ENCODE results near the gene PGAP3. TPM values are rescaled to one million over a fixed set of nuclear protein-coding genes. Genes with fewer than 3 reads are reported as not detected.

PGAP3 gene
- total RNA-seq, 1 donor: 11.1 TPM

DNA sequence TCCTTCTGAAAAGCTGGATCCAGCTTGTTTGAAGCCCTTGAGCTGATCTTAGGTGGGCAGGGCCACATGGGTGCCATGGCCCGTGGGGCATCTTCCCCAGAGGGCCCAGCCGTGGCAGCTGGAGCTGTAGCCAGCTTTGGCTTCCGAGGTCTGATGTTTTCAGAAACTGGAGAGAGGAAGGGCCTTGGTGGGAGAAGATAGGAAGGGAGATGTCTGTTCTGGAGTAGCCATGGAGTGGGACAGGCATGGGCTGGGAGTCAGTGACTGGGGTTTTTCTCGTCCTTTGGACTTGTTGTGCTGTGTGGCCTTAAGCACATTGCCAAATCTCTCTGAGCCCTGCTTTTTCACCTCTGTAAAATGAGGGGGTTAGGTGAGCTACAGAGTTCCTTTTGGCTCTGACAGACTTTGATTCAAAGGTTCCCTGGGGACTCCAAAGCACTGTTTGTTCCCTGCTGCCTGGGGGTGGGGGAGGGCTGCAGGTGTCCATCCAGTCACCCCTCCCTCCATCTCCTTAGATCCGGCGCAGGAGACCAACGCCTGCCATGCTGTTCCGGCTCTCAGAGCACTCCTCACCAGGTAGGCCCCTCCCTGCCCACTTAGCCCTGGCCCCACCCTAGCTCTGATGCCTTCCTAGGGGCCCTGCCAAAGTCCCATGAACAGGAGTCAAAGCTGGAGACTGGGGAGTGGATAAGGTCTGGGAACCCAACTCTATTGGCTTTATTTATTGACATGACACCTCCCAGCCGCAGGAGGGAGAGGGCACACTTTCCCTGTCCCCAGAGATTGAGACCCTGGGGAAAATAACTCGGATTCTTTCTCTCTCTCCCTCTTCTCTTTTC lies 59.0 kb downstream of the PGAP3 start:
- no peak for DNase-seq (ENCODE audit: low read depth)
- TF ChIP-seq, protein P1, sequence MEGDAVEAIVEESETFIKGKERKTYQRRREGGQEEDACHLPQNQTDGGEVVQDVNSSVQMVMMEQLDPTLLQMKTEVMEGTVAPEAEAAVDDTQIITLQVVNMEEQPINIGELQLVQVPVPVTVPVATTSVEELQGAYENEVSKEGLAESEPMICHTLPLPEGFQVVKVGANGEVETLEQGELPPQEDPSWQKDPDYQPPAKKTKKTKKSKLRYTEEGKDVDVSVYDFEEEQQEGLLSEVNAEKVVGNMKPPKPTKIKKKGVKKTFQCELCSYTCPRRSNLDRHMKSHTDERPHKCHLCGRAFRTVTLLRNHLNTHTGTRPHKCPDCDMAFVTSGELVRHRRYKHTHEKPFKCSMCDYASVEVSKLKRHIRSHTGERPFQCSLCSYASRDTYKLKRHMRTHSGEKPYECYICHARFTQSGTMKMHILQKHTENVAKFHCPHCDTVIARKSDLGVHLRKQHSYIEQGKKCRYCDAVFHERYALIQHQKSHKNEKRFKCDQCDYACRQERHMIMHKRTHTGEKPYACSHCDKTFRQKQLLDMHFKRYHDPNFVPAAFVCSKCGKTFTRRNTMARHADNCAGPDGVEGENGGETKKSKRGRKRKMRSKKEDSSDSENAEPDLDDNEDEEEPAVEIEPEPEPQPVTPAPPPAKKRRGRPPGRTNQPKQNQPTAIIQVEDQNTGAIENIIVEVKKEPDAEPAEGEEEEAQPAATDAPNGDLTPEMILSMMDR (IDR thresholded peaks at IDR 0.05; ENCODE audit: insufficient read depth, low read length): no peak
- H3K4me3 ChIP-seq (ENCODE audit: low read depth, low read length): no peak overlapping the region

DNA sequence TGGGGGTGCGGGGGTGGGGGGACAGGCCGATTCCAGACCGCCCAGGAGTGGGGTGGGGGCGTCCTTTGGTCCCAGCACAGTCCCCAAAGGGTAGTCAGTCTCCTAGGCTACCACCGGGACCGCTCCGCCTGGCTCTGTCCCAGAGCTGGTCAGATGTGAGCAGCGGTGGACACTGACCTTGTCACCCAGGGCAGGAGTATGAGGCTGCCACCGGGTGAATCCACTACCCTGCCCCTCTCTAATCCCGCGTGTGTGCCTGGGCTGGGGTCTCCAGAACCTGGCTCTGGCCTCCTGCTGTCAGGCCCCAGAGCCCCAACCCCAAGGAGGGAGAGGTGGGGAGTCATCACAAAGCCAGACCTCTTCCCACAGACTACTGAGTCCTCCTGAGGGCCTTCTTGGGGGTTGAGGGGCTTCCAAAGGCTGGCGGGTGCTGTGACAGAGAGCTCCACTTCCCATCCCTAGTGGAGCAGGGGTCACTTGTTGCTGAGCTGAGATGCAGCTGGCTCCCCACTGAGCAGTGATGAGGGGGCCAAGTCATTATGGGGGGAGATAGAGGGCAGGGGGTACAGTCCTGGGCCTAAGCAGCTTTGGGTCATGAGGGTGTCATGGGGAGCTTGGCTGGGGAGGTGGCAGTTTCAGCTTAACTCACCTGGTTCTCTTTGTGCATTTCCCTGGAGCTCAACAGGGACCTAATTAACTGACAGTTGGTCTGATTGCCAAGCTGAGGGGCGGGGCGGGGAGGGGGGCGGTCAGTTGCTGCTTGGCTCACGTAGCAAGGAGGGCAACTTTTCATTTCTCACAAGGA lies 59.9 kb downstream of the PGAP3 start:
- H3K4me3 ChIP-seq (ENCODE audit: low read depth, low read length): no peak overlapping the region
- DNase-seq (ENCODE audit: low read depth): no peak
- TF ChIP-seq, protein P1 (IDR thresholded peaks at IDR 0.05; ENCODE audit: insufficient read depth, low read length): no peak

DNA sequence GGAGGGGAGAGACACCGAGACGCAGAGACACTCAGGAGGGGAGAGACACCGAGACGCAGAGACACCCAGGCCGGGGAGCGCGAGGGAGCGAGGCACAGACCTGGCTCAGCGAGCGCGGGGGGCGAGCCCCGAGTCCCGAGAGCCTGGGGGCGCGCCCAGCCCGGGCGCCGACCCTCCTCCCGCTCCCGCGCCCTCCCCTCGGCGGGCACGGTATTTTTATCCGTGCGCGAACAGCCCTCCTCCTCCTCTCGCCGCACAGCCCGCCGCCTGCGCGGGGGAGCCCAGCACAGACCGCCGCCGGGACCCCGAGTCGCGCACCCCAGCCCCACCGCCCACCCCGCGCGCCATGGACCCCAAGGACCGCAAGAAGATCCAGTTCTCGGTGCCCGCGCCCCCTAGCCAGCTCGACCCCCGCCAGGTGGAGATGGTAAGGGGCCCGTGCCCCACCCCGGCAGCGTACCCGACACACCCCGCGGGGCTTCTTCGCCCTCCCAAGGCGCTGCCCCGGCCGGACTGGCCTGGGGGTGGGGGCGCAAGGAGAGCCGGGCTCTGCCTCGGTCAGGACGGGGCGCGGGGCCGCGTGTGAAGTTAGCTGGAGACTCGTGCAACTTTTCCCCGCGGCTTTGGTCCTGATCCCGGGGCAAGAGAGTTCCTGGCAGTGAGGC lies 60.7 kb downstream of the PGAP3 start:
- TF ChIP-seq, protein P1 (IDR thresholded peaks at IDR 0.05; ENCODE audit: insufficient read depth, low read length): no peak
- no peak for DNase-seq (ENCODE audit: low read depth)
- H3K4me3 ChIP-seq (ENCODE audit: low read depth, low read length): peak overlapping the region; percentile 49

DNA sequence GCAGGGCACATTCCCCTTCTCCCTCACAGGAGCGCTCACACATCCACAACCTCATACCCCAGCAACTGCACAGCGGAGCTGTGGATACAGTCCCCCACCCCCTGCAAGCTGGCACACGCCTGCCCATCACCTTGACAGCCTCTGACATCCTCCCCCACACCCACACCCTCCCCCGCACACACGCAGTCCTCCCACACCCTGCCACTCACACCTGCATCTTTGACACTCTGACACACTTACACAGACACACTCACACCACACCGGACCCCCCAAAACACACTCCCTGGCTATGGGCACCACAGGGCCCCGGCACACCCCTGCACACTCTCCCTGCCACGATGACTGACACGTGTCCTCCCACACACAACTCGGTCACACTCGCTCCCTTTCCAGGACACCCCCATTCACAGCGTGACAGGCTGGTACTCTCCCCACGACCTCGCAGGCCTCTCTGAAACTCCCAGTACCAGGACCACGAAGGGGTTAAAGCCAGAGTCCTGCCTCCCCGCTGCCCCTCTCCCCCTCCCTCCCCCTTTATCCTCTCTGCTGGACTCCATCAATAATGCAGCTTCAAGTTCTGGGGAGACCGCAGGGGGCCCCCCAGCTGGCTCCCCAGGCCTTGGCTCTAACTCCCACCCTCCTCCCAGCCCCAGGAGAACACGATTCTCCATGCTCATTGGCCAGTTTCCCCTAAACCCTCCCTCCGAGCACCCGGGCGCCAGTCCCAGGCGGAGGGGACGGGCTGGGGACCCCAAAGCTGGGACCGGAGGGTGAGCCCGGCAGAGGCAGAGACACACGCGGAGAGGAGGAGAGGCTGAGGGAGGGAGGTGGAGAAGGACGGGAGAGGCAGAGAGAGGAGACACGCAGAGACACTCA lies 61.4 kb downstream of the PGAP3 start, which contains the start of gene PPP1R1B:
TSS of gene PPP1R1B (plus strand) at position 782 of the 876 bp plus-strand sequence. CDS start 441 bp downstream, outside the sequence.
- no peak for DNase-seq (ENCODE audit: low read depth)
- peak within 1 kb of the TSS; percentile 49 for H3K4me3 ChIP-seq (ENCODE audit: low read depth, low read length)
- TF ChIP-seq, protein P1 (IDR thresholded peaks at IDR 0.05; ENCODE audit: insufficient read depth, low read length): no peak

DNA sequence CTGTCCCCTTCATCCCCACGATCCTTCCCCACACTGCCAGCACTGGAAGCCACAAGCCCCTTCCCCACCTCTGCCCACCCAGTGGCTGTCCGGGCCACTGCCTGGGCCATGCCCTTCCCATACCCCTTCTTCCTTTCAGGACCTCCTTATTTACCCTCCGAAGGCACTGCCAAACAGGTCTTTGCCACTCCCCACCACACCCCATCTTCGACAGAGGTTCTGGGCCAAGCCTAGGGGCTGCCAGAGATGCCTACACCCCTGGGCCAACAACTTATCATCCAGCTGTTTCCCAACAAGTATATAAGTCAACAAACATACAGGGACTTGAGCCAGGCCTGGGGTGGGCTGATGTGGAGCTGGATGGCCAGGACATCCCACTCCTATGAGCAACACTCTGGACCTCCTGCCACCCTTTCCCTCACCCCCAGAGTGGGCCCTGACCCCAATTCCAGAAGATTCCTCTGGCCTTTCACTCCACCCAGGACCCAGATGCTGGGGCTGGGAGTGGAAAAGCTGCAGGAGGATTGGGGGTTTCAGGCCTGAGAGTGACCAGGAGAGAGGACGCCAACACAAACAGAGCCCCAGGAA lies 62.6 kb downstream of the PGAP3 start:
- H3K4me3 ChIP-seq (ENCODE audit: low read depth, low read length): no peak overlapping the region
- DNase-seq (ENCODE audit: low read depth): peak; percentile 65
- TF ChIP-seq, protein P1 (IDR thresholded peaks at IDR 0.05; ENCODE audit: insufficient read depth, low read length): no peak
